ENCODE measurements around the gene ITGB5.

DNA sequence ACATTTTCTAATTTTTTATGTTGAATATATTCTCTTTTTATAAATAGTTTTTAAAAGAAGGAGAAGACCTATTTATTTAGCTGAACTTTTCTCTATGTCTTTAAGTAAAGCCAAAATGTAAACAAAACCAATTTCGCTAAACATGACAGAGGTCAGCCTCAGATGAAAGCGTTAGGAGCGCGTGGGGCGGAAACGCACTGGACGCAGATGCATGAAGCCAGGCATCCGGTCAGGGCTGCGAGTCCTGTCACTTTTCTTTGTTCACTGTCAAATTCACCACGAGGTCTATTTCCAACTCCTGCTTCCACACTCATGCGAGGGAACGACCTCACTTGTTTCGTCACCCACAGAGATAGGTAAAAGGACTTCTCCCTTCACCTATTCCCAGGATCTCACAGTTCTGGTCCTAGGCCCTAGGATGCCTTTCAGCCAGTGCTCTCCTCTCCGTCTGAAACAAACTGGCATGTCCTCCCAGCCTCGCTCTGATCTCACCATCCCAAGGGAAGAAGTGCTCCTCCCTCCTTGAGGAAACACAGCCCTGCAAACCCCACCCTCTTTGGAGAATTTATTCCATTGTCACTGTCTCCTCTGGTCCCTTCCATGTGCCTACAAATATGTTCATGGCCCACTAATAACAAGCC lies 57.9 kb downstream of the ITGB5 start:
- no peak for TF ChIP-seq EZH2phosphoT487 (IDR thresholded peaks at IDR 0.05; ENCODE audit: insufficient read depth, low read depth)
- TF ChIP-seq EZH2 (IDR thresholded peaks at IDR 0.05; ENCODE audit: insufficient read depth, poor library complexity, severe bottlenecking), result no peak
